ENCODE results near the gene LMAN2.
A peak's percentile ranks its signal among the peaks of the same experiment; 100 is the strongest.

Gene LMAN2

DNA sequence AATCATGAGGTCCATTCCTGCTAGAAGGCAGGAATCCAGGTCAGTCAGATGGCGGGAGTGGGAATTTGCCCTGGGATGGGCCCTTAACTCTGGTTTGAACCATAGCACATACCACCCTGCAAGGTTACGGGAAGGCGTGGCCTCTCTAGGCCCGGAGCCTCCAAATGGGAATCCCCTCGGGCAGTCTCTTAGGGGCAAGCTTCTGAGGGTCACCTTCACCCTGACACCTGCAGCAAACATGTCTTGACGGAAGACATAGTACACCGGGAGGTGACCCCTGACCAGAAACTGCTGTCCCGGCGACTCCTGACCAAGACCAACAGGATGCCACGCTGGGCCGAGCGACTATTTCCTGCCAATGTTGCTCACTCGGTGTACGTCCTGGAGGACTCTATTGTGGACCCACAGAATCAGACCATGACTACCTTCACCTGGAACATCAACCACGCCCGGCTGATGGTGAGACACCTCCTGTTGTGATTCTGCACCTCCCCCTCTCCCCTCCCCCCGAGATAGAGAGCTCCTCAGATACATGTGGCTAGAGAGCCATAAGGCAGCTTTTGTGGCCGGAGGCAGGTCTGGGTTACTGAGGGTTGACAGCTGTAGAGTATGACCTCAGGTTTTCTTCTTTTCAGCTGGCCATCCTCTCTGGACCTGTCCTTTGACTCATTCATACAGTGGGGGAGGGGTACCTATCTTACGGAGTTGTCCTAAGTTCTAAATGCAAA is 46.9 kb downstream of the LMAN2 start:
- TF ChIP-seq, protein P1, sequence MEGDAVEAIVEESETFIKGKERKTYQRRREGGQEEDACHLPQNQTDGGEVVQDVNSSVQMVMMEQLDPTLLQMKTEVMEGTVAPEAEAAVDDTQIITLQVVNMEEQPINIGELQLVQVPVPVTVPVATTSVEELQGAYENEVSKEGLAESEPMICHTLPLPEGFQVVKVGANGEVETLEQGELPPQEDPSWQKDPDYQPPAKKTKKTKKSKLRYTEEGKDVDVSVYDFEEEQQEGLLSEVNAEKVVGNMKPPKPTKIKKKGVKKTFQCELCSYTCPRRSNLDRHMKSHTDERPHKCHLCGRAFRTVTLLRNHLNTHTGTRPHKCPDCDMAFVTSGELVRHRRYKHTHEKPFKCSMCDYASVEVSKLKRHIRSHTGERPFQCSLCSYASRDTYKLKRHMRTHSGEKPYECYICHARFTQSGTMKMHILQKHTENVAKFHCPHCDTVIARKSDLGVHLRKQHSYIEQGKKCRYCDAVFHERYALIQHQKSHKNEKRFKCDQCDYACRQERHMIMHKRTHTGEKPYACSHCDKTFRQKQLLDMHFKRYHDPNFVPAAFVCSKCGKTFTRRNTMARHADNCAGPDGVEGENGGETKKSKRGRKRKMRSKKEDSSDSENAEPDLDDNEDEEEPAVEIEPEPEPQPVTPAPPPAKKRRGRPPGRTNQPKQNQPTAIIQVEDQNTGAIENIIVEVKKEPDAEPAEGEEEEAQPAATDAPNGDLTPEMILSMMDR (IDR thresholded peaks at IDR 0.05; ENCODE audit: insufficient read depth, low read depth, low read length, missing control alignments): no peak
- peak overlapping the region; percentile 77 for H3K4me3 ChIP-seq (ENCODE audit: low read depth, low read length)
- peak; percentile 55 for DNase-seq (ENCODE audit: low read depth)

DNA sequence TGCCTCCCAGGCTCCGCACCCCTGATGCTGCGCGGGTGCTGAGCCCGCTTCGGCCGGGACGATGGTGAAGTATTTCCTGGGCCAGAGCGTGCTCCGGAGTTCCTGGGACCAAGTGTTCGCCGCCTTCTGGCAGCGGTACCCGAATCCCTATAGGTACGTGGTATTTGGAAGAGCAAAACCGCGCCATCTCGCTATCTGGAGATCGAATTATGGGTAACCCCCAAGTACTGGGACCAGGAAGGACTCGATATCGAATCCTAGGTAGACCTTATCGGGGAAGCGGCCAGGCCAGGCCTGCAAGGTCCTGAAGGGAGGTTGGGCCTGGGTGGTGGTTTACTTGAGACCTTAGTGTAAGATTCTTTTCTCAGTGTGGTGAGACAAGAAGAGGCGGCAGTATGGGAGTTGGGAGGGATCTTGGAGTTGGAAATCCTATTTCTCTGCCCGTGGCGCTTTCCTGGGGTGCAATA is 47.5 kb downstream of the LMAN2 start:
- peak; percentile 35 for DNase-seq (ENCODE audit: low read depth)
- TF ChIP-seq, protein P1 (IDR thresholded peaks at IDR 0.05; ENCODE audit: insufficient read depth, low read depth, low read length, missing control alignments): no peak
- peak overlapping the region; percentile 77 for H3K4me3 ChIP-seq (ENCODE audit: low read depth, low read length)

DNA sequence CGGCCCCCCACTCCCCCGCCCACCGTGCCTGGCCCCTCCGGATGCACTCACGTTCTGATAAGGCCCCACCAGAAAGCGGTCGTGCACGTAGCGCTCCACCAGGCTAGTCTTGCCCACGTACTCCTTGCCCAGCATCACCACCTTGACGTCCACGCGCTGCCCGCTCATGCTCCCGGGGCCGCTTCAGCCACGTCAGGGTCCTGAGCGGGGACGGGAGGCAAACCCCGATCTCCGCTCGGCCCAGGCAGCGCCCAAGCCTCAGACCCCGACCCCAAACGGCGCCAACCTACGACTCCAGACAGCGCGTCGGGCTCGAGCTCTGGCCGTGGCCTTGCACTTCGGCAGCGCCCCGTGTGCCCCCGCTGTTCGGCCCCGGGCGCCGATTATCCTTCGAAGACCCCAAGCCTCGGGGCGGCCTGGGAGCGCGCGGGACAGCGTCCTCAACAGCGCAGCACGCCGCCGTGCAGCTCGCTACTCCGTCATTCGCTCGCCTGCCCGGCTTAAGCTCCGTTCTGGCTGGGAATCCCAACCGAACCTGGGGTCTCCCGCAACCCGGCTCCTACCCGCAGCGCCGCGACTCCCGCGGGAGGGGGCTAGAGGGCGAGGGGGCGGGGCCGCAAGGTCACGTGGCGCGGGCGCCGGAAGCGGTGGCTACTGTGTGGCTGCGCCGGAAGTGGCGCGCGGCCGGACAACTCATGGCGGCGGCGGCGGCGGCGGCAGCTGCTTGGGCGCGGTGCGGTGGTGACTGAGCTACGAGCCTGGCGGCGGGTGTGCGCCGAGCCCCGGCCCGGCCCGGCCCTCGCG is 48.1 kb downstream of the LMAN2 start, which contains the start of the genes PRELID1 and RAB24:
Gene PRELID1, plus strand, starts transcription at position 679 of the 804 bp plus-strand sequence. CDS start 187 bp downstream, outside the sequence.
Gene RAB24, minus strand, starts transcription at position 599 of the 804 bp plus-strand sequence. Its CDS starts 431 bp downstream, at position 168.
- peak within 1 kb of the TSS; percentile 77 for H3K4me3 ChIP-seq (ENCODE audit: low read depth, low read length)
- peak; percentile 91 for DNase-seq (ENCODE audit: low read depth)
- TF ChIP-seq, protein P1 (IDR thresholded peaks at IDR 0.05; ENCODE audit: insufficient read depth, low read depth, low read length, missing control alignments): peak; percentile 43

DNA sequence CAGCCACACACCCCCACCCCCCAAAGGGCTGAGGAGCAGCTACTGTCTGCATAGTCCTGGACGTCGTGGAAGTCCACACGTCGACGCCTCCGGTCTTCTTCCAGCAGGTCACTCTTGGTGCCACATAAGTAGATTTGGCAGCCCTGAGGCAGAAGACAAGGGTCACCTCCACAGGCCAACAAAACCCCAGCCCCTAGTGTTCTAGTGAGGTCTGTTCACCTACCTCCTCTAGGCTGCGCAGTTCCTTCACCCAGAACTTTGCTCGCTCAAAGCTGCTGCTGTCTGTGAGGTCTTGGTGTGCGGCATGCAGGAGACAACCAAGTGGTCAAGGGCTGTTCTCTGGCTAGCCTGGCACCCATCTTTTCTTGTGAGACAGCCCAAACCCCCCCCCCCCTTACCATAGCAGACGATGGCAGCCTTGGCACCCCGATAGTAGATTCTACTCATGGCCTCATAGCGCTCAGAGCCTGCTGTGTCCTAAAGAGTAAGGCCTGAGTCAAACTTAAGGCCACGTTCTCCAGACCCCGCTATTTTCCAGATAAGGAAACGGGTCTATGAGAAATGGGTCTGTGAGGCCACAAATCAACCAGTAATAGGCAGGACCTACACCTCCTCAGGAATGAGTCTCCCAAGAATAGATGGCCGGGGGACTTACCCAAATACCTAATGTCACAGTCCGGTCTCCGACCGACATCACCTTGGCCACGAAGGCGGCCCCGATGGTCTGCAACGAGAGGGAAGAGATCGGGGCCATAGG is 48.9 kb downstream of the LMAN2 start:
- H3K4me3 ChIP-seq (ENCODE audit: low read depth, low read length): peak overlapping the region; percentile 77
- TF ChIP-seq, protein P1 (IDR thresholded peaks at IDR 0.05; ENCODE audit: insufficient read depth, low read depth, low read length, missing control alignments): peak; percentile 23
- DNase-seq (ENCODE audit: low read depth): peak; percentile 68

DNA sequence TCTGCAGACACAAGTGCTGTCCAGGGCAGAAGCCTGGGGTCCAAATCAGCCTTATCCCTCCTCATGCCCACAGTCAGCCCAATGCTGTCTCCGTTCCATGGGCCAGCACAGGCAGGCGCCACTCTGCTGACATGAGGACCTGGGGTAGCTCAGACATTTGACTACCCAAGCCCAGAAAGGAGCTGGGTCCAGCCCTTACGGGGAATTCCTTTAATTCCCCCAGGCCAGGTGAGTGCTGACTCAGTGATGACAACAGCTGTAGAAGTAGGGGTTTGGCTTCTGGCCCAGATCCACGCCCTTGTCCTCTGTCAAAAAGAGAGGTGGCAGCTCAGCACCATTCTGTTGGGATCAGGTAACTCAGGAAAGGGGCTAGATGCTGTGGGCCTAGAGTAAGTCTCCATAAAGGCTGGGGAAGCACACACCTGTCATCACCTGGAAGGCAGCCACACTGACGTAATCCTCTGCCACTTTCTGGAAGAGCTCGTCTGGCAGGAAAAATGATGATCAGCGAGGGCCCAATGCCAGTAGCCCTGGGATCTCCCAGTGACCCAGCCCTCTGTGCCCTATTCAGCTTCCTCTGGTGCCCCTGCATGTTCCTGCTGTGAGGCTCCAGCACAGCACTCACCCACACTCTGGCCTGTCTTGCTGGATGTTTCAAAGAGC is 49.8 kb downstream of the LMAN2 start:
- TF ChIP-seq, protein P1 (IDR thresholded peaks at IDR 0.05; ENCODE audit: insufficient read depth, low read depth, low read length, missing control alignments): no peak
- peak; percentile 66 for DNase-seq (ENCODE audit: low read depth)
- no peak overlapping the region for H3K4me3 ChIP-seq (ENCODE audit: low read depth, low read length)

DNA sequence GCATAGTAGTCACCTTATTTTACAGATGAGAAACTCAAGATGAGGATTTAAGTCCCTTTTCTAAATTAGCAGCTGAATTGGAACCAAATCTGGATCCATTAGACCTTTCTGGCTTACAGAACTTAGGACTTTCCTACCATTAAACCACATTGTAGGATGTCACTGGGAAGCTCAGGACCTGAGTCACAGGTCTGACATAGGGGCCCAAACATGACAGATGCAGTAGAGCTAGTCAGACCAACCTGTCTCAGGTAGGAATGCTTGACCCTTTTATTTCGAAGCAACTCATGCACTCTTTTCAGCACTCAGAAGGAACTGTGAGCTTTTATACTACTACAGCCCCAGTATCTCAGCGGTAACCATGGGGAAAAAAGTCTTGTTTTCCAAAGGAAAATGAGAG is 50.5 kb downstream of the LMAN2 start:
- DNase-seq (ENCODE audit: low read depth): no peak
- peak overlapping the region; percentile 15 for H3K4me3 ChIP-seq (ENCODE audit: low read depth, low read length)
- TF ChIP-seq, protein P1 (IDR thresholded peaks at IDR 0.05; ENCODE audit: insufficient read depth, low read depth, low read length, missing control alignments): no peak
